ENCODE results near the gene AP1S3. TPM values are rescaled to one million over a fixed set of nuclear protein-coding genes. Genes with fewer than 3 reads are reported as not detected.
A peak's percentile ranks its signal among the peaks of the same experiment; 100 is the strongest.

Gene AP1S3
- polyA plus RNA-seq, 2 of the 4 experiments (the other 2 are of a cell fraction) = 42.9 to 57.0 TPM

GRCh38 chr2:223747392-223748042 is 89.9 kb downstream of the AP1S3 start:
- DNase-seq (ENCODE audit: low read depth in 1 of 2, low spot score in 1 of 2) (no peak), ATAC-seq (peak; percentile 22 to 34; a peak in 1 of 6 replicates), FAIRE-seq (no peak)
- Histone ChIP-seq H3K4me2 (no peak overlapping the region), H3K9me3 (no peaks in the 10 kb centered on the region), H3K4me1 (peaks cover 9% of the 10 kb centered on the region; the same call in 2 of the 3 replicates), H3K4me3 (no peak overlapping the region), H3K27ac (no peak overlapping the region; a peak in 1 of 6 replicates)
- ChIA-PET CTCF (no interaction called here), POLR2A (no interaction called here)
- no peak for TF ChIP-seq USF2 (IDR thresholded peaks at IDR 0.05)
- TF ChIP-seq HOXB5 (CRISPR knock-in tag; IDR thresholded peaks at IDR 0.05) = no peak
- no peak for TF ChIP-seq E2F6 (IDR thresholded peaks at IDR 0.05; ENCODE audit: borderline replicate concordance, low read depth)
- no peak for TF ChIP-seq RNF2 (IDR thresholded peaks at IDR 0.05; ENCODE audit: borderline replicate concordance, low read depth)
- TF ChIP-seq CHD4 (IDR thresholded peaks at IDR 0.05; ENCODE audit: borderline replicate concordance) = no peak
- TF ChIP-seq EHMT2 (IDR thresholded peaks at IDR 0.05; ENCODE audit: low read depth) = no peak
- TF ChIP-seq HES2 (IDR thresholded peaks at IDR 0.05) = no peak
- TF ChIP-seq JUNB (IDR thresholded peaks at IDR 0.05) = no peak
- TF ChIP-seq RFX5 (IDR thresholded peaks at IDR 0.05) = no peak
- no peak for TF ChIP-seq HOXA7 (CRISPR knock-in tag; IDR thresholded peaks at IDR 0.05)
- TF ChIP-seq SMC3 (IDR thresholded peaks at IDR 0.05) = no peak
- no peak for TF ChIP-seq FOSB (CRISPR knock-in tag; IDR thresholded peaks at IDR 0.05)
- TF ChIP-seq NR3C1 (IDR thresholded peaks at IDR 0.05) = no peak
- no peak for TF ChIP-seq HDAC2 (IDR thresholded peaks at IDR 0.05)
- TF ChIP-seq NFE2L2 (conservative IDR thresholded peaks at IDR 0.05; ENCODE audit: low read length) = no peak
- TF ChIP-seq POLR2A (IDR thresholded peaks at IDR 0.05; ENCODE audit: low read length) = no peak
- TF ChIP-seq HMGXB4 (CRISPR knock-in tag; IDR thresholded peaks at IDR 0.05; ENCODE audit: borderline replicate concordance) = no peak
- WGBS (ENCODE audit: missing lambda C conversion rate) = 78% methylated on average over 2 of the region's 2 CpGs

GRCh38 chr2:223746611-223747010 is 90.8 kb downstream of the AP1S3 start:
- Histone ChIP-seq H3K4me3 (no peak overlapping the region), H3K27ac (no peak overlapping the region), H3K4me2 (no peak overlapping the region), H3K4me1 (peaks cover 9% of the 10 kb centered on the region; the same call in 2 of the 3 replicates), H3K9me3 (no peaks in the 10 kb centered on the region)
- 87% methylated on average over 1 of the region's 2 CpGs for WGBS (ENCODE audit: missing lambda C conversion rate)
- TF ChIP-seq JUNB (IDR thresholded peaks at IDR 0.05) = no peak
- no peak for TF ChIP-seq RAD21 (conservative IDR thresholded peaks at IDR 0.05 in 1 of 2, IDR thresholded peaks at IDR 0.05 in 1 of 2)
- no peak for TF ChIP-seq RCOR1 (IDR thresholded peaks at IDR 0.05; ENCODE audit: low read depth, low read length)
- no peak for TF ChIP-seq GATA3 (IDR thresholded peaks at IDR 0.05; ENCODE audit: borderline replicate concordance)
- no peak for TF ChIP-seq RFX5 (IDR thresholded peaks at IDR 0.05)
- TF ChIP-seq TP53 (CRISPR knock-in tag; IDR thresholded peaks at IDR 0.05) = no peak
- no peak for TF ChIP-seq CHD2 (IDR thresholded peaks at IDR 0.05; ENCODE audit: low read length, partially characterized antibody)
- no peak for TF ChIP-seq NFE2L2 (conservative IDR thresholded peaks at IDR 0.05; ENCODE audit: low read length)
- TF ChIP-seq MAX (IDR thresholded peaks at IDR 0.05) = no peak
- TF ChIP-seq MYC (IDR thresholded peaks at IDR 0.05; ENCODE audit: borderline replicate concordance, low read length) = no peak
- TF ChIP-seq HOXA7 (CRISPR knock-in tag; IDR thresholded peaks at IDR 0.05) = no peak
- no peak for TF ChIP-seq NPAS2 (CRISPR knock-in tag; IDR thresholded peaks at IDR 0.05; ENCODE audit: borderline replicate concordance)
- TF ChIP-seq ZC3H11A (IDR thresholded peaks at IDR 0.05) = no peak
- TF ChIP-seq MAZ (IDR thresholded peaks at IDR 0.05; ENCODE audit: borderline replicate concordance, low read depth, low read length) = no peak
- no peak for TF ChIP-seq SREBF2 (IDR thresholded peaks at IDR 0.05)
- TF ChIP-seq FOXS1 (CRISPR knock-in tag; IDR thresholded peaks at IDR 0.05) = no peak
- no peak for TF ChIP-seq CTCF (IDR thresholded peaks at IDR 0.05)
- no peak for TF ChIP-seq HES2 (IDR thresholded peaks at IDR 0.05)
- no peak for TF ChIP-seq EP300 (IDR thresholded peaks at IDR 0.05)
- ChIA-PET CTCF (no interaction called here), POLR2A (no interaction called here)
- FAIRE-seq (no peak), DNase-seq (ENCODE audit: low read depth in 1 of 2, low spot score in 1 of 2) (no peak), ATAC-seq (no peak)
